ENCODE data around the gene ANKRD52. TPM values are rescaled to one million over a fixed set of nuclear protein-coding genes. Genes with fewer than 3 reads are reported as not detected.

ANKRD52 gene
- total RNA-seq, 1 experiment from 2014 or later, result 45.3 TPM

DNA sequence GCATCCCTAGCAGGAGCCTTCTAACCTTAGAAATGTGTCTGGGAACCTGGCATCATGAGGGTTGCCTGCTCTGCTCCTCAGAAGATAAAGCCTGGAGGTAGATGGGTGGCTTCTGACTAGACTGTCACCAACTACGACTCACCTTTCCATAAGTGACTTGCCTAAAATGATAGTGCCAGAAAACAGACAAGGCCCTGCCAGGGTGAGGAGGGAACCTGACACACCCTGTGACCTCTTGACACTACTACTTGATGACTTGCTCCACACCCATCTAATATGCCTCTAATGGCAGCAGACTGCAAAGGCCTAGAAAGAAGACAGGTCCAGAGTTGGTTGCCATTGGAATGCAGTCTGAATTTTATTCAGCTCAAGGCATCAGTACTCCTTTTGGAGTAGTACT lies 45.8 kb downstream of the ANKRD52 start:
- intact Hi-C loops (cut with micrococcal nuclease; ENCODE audit: unreplicated experiment), result no loop called here
- Mint-ChIP-seq H3K36me3 (ENCODE audit: insufficient read depth, unreplicated experiment) (peaks cover 42% of the 10 kb centered on the region), H3K4me1 (ENCODE audit: low read depth, unreplicated experiment) (peaks cover 9% of the 10 kb centered on the region), H3K9me3 (ENCODE audit: low read depth, unreplicated experiment) (no peaks in the 10 kb centered on the region), H3K27ac (ENCODE audit: unreplicated experiment) (no peak overlapping the region), H3K27me3 (ENCODE audit: unreplicated experiment) (no peaks in the 10 kb centered on the region), H3K4me3 (ENCODE audit: low read depth, unreplicated experiment) (no peak overlapping the region)
- DNase-seq, result no peak
- CTCF ChIA-PET, result no interaction called here
- no peak for TF ChIP-seq CTCF (IDR thresholded peaks at IDR 0.05; ENCODE audit: unreplicated experiment)
- no TSS peak for BruUV-seq (replicated peaks)

- H3K27ac Mint-ChIP-seq (ENCODE audit: unreplicated experiment), result no peak overlapping the region
- H3K4me1 Mint-ChIP-seq (ENCODE audit: low read depth, unreplicated experiment), result no peaks in the 10 kb centered on the region
- CTCF ChIA-PET, result interaction anchor here (4.2 kb wide), 1 partner anchor 14 kb away, joined by 28 read pairs; the partner anchor contains the start of gene RNF41
- no peak for DNase-seq
- no TSS peak for BruUV-seq (replicated peaks)
- no peaks in the 10 kb centered on the region for H3K9me3 Mint-ChIP-seq (ENCODE audit: low read depth, unreplicated experiment)
- no peak for TF ChIP-seq CTCF (IDR thresholded peaks at IDR 0.05; ENCODE audit: unreplicated experiment)
- peaks cover 39% of the 10 kb centered on the region for H3K36me3 Mint-ChIP-seq (ENCODE audit: insufficient read depth, unreplicated experiment)
- H3K27me3 Mint-ChIP-seq (ENCODE audit: unreplicated experiment), result no peaks in the 10 kb centered on the region
- H3K4me3 Mint-ChIP-seq (ENCODE audit: low read depth, unreplicated experiment), result no peak overlapping the region
- intact Hi-C loops (cut with micrococcal nuclease; ENCODE audit: unreplicated experiment), result no loop called here
Observed at GRCh38 chr12:56208006-56208405, 50.2 kb downstream of the ANKRD52 start.

DNA sequence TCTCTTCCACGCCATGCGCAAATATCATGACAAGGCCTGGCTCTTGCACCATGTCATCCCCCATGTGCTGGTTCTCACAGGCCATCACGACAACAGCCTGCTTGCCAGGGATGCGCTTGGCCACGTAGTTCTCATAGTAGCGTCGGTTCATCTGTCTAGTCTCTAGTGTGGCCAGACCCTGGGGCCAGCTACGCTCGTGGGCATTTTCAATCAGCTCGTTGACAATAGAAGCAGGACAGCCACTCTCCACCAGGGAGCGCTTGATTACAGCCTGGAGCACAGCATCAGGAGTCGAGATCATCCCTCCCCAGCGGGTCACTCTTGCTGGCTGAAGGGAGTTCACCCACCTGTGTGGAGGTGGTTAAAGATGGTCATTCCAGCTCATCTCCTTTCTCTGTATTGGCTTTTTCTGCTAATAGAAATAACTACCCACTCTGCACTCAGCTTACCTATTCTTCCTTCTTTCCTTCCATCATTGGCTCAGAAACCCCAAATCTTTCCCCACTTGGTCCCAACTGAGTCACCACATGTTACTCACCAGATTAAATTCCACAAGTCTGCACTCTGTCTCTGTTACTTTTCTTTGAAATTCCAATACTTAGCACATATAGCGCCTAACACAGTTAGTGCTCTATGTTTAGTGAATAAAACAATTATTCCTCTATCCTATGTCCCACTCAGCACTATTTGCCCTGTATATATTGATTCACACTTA lies 51.6 kb downstream of the ANKRD52 start:
- BruUV-seq (replicated peaks), result no TSS peak
- Mint-ChIP-seq H3K36me3 (ENCODE audit: insufficient read depth, unreplicated experiment) (peaks cover 30% of the 10 kb centered on the region), H3K4me1 (ENCODE audit: low read depth, unreplicated experiment) (no peaks in the 10 kb centered on the region), H3K9me3 (ENCODE audit: low read depth, unreplicated experiment) (no peaks in the 10 kb centered on the region), H3K27me3 (ENCODE audit: unreplicated experiment) (no peaks in the 10 kb centered on the region), H3K4me3 (ENCODE audit: low read depth, unreplicated experiment) (no peak overlapping the region), H3K27ac (ENCODE audit: unreplicated experiment) (no peak overlapping the region)
- DNase-seq, result peak; percentile 58
- intact Hi-C loops (cut with micrococcal nuclease; ENCODE audit: unreplicated experiment), result no loop called here
- TF ChIP-seq CTCF (IDR thresholded peaks at IDR 0.05; ENCODE audit: unreplicated experiment), result peak; percentile 62
- CTCF ChIA-PET, result interaction anchor here (0.8 to 4.2 kb wide), 4 partner anchors 10 to 257 kb away, joined by 4 to 28 read pairs (median 8); partner anchors contain the start of genes RNF41 and SMARCC2

- CTCF ChIA-PET, result interaction anchor here (0.6 to 4.2 kb wide), 3 partner anchors 17 to 1019 kb away, joined by 3 to 28 read pairs (median 3); partner anchors contain the start of gene RNF41
- BruUV-seq (replicated peaks), result no TSS peak
- Mint-ChIP-seq H3K27me3 (ENCODE audit: unreplicated experiment) (no peaks in the 10 kb centered on the region), H3K4me1 (ENCODE audit: low read depth, unreplicated experiment) (no peaks in the 10 kb centered on the region), H3K4me3 (ENCODE audit: low read depth, unreplicated experiment) (no peak overlapping the region), H3K9me3 (ENCODE audit: low read depth, unreplicated experiment) (no peaks in the 10 kb centered on the region), H3K36me3 (ENCODE audit: insufficient read depth, unreplicated experiment) (peaks cover 30% of the 10 kb centered on the region), H3K27ac (ENCODE audit: unreplicated experiment) (no peak overlapping the region)
- intact Hi-C loops (cut with micrococcal nuclease; ENCODE audit: unreplicated experiment), result no loop called here
- DNase-seq, result no peak
- no peak for TF ChIP-seq CTCF (IDR thresholded peaks at IDR 0.05; ENCODE audit: unreplicated experiment)
Observed at GRCh38 chr12:56205445-56205844, 52.7 kb downstream of the ANKRD52 start.

Measured in Calu3 (cell line).